Measurements from ENCODE around the gene FAM72C.
"Not testable (repeated sequence)": the region's sequence is repeated elsewhere in the genome, so short reads cannot be mapped to it uniquely, and the experiment has no call there.

The FAM72C gene

DNA sequence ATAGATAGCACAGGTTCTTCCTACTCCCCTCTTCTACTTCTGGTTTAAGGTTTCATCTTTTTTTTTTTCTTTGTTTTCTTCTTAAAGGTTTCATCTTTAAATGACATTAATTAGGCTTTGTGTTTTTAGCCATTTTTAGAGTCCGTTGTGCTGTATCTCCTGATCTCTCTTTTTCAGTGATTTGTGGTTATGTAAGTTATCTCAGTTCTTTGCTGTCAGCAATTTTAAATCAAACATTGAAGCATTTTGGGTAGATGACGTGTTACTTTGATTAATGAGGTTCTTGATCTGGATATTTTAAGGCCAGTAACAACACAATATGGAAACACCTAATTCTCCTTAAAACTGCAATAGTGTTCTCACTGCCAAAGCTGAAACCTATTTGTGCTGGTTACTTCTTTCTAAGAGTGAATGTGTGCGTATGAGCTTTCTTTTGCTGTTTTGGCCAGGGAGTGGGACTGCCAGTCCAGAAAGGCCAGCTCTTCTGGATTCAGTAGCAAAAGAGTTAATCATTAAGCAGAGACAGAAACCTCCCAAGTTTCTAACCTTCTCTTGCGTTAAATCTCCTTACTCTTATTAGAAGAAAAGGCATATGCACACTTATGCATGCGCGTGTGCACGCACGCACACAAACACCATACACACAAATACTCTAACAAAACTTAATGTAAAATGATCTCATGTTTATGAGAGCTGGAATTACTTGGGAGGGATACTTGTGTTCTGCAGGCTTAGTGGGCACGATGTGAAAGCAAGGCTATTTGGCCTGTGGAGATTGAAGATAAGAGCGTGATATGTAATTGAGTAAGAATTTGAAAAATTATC, 17.0 kb upstream of the FAM72C start:
- DNase-seq (ENCODE audit: low read depth); H3K4me3 ChIP-seq (ENCODE audit: low read depth, low read length): not testable (repeated sequence)

DNA sequence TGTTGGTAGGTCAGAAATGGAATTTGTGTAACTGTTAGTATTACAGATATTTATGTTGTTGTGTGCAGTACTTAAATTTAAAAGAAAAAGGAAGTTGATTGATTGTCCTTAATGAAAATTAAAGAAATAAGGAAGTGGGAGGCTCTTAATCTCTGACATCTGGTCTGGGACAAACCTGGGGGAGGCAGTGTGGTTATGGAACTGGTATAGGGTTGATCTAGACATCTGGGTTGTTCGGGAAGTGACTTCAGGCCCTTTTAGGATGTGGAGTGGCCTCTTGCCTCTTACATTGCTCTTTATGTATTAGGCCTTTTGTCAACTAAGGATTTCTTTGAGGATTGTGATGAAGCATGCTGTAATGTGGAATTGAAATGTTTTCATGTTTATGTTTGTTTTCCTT, 16.1 kb upstream of the FAM72C start:
- DNase-seq (ENCODE audit: low read depth); H3K4me3 ChIP-seq (ENCODE audit: low read depth, low read length): not testable (repeated sequence)

DNA sequence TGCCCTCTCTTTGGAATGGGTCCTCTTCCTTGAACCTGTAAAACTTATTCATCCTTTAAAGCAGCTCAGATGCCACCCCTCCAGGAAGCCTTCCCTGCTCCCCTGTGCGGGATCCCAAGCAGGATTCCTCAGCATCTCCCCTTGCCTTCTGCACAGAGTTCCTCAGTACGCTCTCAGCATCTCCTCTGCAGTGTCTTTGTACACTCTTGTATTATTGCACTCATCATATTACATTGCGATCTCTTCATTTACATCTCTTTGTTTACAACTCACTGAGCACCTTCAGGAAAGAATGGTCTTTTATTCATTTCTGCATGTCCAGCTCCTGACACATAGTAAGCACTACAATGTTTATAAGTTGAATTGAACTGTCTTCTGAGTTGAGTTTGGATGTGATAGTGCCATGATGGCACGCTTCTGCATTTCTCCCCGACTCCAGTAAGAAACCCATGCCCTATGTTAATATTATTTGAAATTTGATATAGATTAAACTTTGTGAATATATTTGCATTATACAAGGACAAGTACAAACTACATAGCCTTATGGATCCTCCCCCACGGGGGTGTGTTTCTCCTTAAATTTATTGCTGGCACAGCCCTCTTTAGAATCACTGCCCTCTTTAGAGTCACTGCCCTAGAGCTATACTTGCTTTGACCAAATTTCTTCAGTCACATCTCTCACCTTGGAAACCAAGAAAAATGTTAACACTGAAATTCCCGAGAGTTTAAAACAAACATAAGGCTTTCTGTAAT, 13.1 kb upstream of the FAM72C start:
- H3K4me3 ChIP-seq (ENCODE audit: low read depth, low read length); DNase-seq (ENCODE audit: low read depth): not testable (repeated sequence)

DNA sequence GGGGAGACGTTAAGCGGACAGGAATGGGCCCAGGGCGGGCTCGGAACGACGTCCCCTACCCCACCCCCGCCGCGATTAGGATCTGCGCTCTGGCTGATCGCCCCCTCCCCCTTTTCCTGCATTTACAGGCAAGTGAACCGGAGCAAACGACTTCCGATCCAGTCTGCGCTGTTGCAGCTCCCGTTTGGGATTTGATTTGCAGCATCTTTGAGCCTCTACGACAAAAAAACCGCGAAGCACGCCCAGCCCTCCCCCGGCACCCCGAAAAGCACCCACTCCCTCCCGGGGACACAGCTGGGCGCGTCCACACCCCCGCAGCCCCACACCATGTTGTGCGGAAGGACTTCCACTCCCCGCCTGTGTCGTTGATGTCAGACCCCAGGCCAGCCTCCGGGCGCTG, 2.6 kb upstream of the FAM72C start:
- not testable (repeated sequence) for DNase-seq (ENCODE audit: low read depth)
- peak overlapping the region; percentile 35 for H3K4me3 ChIP-seq (ENCODE audit: low read depth, low read length)

DNA sequence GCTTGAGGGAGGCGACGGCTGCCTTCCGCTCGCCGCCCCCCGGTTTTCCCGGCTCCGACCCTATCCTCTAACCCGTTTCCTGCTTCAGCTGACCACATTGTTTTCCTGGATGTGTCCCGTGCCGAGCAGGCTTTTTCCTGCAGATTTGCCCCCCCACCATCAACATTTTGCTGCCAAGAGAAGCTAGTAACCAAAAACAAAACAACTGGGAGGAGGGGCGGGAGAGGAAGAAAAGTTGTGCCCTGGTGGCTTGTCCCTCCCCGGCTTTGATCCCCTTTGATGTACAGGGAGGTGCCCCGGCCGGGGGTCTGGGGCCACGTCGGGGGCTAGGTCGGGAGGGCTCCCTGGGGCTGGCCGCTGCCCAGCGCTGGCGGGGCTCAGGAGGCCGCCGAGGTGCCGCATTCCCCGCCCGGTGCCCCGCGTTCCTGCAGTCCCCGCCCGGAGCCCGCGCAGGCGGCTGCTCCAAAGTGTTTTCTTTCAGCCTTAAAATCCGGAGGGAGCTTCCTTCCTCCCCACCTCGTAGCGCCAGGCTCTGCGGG, 2.2 kb upstream of the FAM72C start:
- peak overlapping the region; percentile 35 for H3K4me3 ChIP-seq (ENCODE audit: low read depth, low read length)
- not testable (repeated sequence) for DNase-seq (ENCODE audit: low read depth)

DNA sequence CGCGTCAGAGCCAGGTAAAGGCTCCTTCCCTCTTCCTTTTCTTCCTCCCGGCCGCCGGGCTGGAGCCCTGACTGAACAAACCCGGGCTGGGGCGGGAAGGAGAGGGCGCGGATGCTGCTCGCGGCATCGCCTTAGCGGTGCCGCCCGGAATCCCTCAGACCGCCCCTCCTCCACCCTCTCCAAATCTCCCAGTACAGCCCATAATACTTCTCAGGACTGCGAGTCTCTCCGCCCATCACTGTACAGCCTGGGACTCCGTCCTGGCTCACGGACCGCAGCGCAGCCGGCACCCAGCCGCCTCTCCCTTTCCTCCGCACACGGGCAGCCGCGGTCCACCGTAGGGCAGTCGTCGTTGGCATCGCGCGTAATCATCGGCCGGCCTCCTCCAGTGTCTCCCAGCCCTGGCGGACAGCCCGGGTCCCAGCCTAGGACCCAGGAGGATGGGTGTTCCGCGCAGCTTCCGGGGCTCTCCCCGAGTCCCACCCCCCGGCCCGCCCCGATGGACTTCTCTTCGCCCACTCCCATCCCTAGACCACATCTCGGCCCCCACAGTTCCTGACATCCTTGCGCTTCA, 1.1 kb upstream of the FAM72C start:
- not testable (repeated sequence) for H3K4me3 ChIP-seq (ENCODE audit: low read depth, low read length); DNase-seq (ENCODE audit: low read depth)

DNA sequence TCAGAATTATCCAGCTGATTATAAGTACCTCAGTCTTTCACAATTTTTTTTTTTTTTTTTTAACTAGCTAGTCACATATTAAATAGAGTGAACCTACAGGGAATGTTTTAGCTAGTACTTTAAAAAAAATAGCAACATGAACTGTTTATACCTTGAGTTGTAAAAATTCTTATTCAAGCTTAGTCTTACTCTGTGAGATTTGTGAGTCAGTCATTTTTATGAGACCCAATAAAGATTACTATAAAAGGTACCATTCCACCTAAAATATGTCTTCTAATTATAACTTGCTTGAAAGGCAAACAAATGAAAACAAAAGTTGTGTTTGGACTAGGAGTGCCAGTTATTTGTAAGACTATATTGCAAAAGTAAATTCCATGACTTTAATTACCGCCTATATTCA, 5.9 kb downstream of the FAM72C start:
- not testable (repeated sequence) for DNase-seq (ENCODE audit: low read depth); H3K4me3 ChIP-seq (ENCODE audit: low read depth, low read length)

DNA sequence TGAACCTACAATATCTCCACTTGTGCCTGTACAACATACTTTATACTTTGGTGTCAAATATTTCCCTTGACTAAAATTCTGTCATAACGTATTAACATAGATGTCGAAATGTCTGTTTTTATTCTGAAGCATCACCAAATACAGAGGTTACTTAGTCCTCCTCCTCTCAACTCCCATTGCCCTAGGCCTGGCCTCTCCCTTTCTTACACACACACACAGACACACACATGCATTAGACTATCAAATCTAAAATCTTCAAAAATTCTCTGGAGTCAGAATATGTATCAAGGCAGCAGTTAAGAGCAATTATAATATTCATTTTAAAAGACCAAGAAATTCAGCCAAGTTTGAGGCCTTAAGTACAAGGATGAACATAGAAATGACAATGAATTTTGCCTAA, 7.5 kb downstream of the FAM72C start:
- not testable (repeated sequence) for DNase-seq (ENCODE audit: low read depth); H3K4me3 ChIP-seq (ENCODE audit: low read depth, low read length)

DNA sequence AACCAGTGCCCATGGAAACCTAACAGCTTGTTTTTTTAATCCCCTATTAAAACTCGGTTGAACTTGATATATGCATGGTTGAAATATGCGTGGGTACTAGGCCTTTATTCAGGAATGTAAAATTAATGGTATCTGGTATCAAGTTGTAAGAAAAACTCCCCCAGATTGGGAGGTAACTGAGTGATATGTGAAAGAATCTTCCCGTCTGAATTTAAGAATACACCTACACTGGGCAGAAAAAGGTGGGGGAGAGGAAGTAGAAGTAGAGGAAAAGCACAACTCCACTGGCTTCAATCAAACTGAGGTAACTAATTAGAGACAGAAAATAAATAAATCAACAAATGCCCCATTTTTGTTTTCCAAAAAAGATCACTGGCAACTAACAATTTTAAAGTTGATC, 15.9 kb downstream of the FAM72C start:
- DNase-seq (ENCODE audit: low read depth); H3K4me3 ChIP-seq (ENCODE audit: low read depth, low read length): not testable (repeated sequence)

DNA sequence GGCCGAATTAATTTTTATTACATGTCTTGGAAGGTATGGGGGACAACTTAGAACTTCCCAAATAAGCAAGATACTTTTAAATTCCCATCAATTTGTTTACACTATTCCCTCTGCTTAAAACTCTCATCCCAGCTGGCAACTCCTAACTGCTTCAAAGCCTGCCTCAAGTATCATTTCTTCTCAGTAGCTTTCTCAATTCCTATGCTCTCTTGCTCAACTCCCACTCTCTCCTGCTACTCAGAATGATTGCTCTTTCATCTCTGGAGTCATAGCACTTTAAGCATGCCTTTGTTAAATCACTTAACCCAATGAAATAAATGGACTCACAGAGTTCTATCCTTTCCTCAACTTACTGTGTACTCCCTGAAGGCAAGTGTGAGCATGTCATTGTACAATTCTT, 18.9 kb downstream of the FAM72C start:
- not testable (repeated sequence) for DNase-seq (ENCODE audit: low read depth)

DNA sequence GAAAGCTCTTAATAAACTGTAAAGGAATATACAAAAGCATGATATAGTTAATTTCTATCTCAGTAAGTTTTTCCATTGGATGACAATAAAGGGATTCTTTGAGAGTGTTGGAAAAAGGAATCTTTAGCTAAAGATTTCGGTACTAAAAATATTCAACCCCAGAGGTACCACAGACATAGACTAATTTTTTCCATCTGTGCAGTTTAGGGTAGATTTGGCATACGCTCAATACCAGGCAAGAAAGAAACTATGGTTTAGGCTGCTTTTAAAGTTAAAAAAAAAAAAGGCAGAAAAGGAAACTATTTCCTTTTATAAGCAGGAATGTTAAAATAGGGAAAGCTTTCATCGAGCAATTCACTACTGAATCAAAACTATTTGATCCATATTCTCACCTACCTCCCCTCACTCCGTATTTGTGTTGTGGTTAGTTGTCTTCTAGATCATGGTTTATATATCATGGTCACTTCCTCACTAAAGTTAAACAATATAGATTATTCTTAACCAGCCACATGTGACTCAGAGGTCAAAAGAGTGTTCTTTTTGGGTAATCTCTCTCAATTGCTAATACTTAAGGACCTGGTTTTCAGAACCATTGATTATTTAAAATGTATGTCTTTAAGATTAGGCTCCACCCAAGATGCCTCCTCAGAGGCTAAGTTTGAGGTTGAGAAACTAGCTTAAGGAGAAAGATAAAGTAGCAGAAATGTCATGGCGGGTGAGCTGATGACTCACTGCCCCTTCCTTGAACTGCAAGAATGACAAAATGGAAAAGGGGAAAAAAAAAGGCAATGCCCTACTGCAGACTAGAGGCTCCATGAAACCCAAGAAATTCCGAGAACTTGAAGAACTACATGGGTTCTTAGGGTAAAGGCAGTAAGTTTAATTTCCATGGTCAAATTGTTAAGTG, 20.0 kb downstream of the FAM72C start:
- DNase-seq (ENCODE audit: low read depth); H3K4me3 ChIP-seq (ENCODE audit: low read depth, low read length): not testable (repeated sequence)

More for the DNA sequence above, 18.9 kb downstream of the FAM72C start:
- not testable (repeated sequence) for H3K4me3 ChIP-seq (ENCODE audit: low read depth, low read length)

DNA sequence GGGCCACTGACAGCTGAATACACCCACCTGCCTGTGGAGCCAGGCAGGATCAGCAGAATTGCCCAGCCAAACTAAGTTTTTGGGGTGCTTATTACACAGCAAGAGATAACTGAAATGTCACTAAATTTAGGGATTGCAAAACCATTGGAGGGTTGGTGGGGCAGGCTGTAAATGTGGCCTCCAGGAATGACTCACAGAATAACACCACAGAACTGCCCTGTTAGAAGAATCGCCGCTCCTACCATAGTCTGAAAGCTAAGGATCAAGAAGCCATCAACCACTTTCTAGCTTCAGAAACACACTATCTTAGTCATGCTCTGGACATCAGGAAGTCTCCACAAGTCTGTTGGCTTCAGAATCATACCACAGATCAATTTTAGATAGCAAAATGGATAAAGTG, 24.0 kb downstream of the FAM72C start:
- H3K4me3 ChIP-seq (ENCODE audit: low read depth, low read length); DNase-seq (ENCODE audit: low read depth): not testable (repeated sequence)

DNA sequence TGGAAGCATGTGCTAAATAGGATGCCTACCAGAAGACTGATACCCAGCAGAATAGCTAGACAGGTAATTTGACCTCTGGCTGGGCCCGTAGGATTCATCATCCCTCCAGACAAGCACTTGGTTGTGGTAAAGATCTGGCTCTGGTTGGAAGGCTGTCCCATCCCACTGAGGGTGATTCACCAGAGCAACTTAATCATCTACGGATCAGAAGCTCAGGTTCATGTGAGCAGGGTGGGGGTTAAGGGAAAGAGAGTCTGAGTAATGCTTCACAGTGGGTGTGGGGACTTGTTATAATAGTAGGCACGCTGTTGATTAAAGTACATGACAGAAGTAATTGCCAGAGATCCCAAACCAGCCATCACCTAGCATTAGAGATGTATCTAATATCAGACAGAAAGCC, 26.5 kb downstream of the FAM72C start:
- not testable (repeated sequence) for H3K4me3 ChIP-seq (ENCODE audit: low read depth, low read length); DNase-seq (ENCODE audit: low read depth)

DNA sequence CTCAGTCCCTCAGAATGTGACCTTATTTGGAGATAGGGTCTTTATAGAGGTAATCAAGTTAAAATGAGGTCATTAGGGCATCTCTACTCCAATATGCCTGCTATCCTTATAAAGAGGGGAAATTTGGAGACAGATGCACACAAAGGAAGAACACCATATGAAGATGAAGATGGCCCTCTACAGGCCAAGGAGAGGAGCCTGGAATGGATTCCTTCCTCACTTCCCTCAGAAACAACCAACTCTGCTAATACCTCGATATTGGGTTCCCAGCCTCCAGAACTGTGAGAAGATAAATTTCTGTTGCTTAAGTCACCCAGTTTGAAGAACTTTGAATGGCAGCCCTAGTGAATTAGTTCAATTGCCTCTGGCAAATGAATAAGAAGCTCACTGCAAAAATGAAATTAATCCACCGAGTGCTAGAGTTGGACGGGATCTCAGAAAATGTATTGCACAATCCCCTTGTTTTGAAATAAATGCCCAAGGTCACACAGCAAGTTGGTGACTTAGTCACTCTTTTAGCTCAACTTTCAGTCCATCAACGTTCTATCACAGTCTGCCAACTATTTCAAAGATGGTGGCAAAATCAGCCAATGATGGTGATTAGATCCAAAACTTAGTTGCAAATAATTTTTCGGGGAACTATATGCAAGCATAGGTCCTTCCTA, 27.1 kb downstream of the FAM72C start:
- DNase-seq (ENCODE audit: low read depth); H3K4me3 ChIP-seq (ENCODE audit: low read depth, low read length): not testable (repeated sequence)

DNA sequence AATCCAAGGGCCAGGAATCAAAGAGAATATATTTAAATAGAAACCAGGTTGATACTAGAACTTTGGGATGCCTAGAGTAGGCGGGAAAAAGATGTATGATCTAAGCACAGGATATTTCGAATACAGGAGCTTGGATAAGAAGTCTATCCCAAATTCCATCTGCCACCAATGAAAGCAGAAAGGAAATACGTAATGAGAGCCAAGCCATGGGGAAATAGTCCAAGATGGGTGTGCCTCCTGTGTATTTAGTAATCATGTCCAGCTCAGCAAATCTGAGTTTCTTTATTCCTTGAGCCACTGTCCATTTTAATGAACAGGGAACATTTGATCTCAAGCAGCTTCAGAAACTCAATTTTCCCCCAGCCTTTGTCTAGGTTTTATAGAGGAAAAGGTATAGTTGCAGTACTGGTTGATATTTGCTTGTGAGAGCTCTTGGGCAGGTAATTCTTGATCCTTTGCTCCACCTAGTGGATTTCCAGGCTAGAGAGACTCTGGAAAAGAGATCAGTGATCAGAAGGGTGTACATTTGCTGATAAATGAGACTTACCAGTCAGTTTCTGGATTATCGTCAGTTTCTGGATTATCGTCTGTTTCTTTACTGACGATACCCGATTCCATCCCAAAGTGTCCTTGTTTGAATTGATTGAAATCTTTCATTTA, 28.3 kb downstream of the FAM72C start:
- not testable (repeated sequence) for DNase-seq (ENCODE audit: low read depth); H3K4me3 ChIP-seq (ENCODE audit: low read depth, low read length)

DNA sequence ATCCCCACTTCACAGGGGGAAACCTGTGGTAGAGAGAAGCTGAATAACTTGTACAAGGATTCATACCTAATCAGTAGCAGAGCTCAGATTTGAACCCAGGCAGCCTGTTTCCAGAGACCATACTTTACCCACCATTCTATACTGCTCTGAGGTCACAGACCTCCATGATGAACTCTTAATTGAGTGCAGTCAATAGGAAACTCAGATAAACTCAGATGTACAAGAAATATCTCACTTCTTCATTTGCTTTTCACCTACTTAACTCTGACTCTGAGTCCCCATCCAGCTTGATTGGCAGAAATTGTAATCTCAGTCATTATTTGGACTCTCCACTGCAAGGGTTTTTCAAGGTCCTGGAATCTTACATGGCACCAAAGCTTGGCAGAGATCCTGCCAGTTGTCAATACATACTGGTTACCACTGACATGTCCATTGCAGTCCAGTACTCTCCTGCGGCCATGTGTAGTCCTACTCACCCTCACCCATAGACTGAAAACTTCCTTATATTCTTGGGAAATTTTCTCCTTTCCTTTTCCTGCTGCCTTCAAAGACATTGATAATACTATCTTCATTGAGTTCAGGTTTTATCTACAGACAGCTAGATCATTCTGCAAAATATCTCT, 29.4 kb downstream of the FAM72C start:
- not testable (repeated sequence) for DNase-seq (ENCODE audit: low read depth)

DNA sequence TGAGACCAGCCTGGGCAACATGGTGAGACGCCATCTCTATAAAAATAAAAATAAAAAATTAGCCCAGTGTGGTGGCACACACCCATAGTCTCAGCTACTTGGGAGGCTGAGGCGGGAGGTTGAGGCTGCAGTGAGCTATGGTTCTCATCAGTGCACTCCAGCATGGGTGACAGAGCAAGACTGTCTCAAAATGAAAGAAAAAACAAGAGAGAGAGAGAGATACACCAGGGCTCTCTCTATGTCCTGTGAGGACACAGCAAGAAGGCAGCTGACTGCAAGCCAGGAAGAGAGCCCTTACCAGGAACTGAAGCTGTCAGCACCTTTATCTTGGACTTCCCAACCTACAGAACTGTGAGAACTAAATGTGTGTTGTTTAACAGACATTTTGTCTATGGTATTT, 32.1 kb downstream of the FAM72C start:
- not testable (repeated sequence) for DNase-seq (ENCODE audit: low read depth); H3K4me3 ChIP-seq (ENCODE audit: low read depth, low read length)

More for the DNA sequence above, 29.4 kb downstream of the FAM72C start:
- not testable (repeated sequence) for H3K4me3 ChIP-seq (ENCODE audit: low read depth, low read length)
